CD4-positive, alpha-beta T cell treated with Interleukin-10 for 1 hour (primary cell): Measurements from ENCODE around the gene ASTN2.
"Not testable (repeated sequence)": the region's sequence is repeated elsewhere in the genome, so short reads cannot be mapped to it uniquely, and the experiment has no call there.

Source experiments
- DNase-seq: peaks from one replicate; pipeline ENCODE4 v3.0.0-alpha.2; 2020

Gene ASTN2

GRCh38 chr9:116713271-116713670 lies 701.6 kb downstream of the ASTN2 start:
- no peak for DNase-seq

GRCh38 chr9:116712781-116713180 lies 702.1 kb downstream of the ASTN2 start:
- no peak for DNase-seq

GRCh38 chr9:116706310-116707290 lies 708.3 kb downstream of the ASTN2 start:
- no peak for DNase-seq

GRCh38 chr9:116705531-116705930 lies 709.3 kb downstream of the ASTN2 start:
- DNase-seq = no peak

- DNase-seq = no peak
These were observed 710.4 kb downstream of the ASTN2 start for GRCh38 chr9:116704470-116704869.

GRCh38 chr9:116703634-116704033 lies 711.2 kb downstream of the ASTN2 start:
- no peak for DNase-seq

- DNase-seq = no peak
These were observed 712.8 kb downstream of the ASTN2 start for GRCh38 chr9:116701940-116702642.

- no peak for DNase-seq
These were observed 713.7 kb downstream of the ASTN2 start for GRCh38 chr9:116700882-116701865.

- no peak for DNase-seq
These were observed 714.6 kb downstream of the ASTN2 start for GRCh38 chr9:116700279-116700678.

- DNase-seq = no peak
These were observed 717.0 kb downstream of the ASTN2 start for GRCh38 chr9:116697887-116698286.

- DNase-seq = no peak
These were observed 717.5 kb downstream of the ASTN2 start for GRCh38 chr9:116697362-116697761.

GRCh38 chr9:116695438-116695837 lies 719.4 kb downstream of the ASTN2 start:
- no peak for DNase-seq

GRCh38 chr9:116694785-116695291 lies 720.0 kb downstream of the ASTN2 start:
- no peak for DNase-seq

- DNase-seq = no peak
These were observed 721.6 kb downstream of the ASTN2 start for GRCh38 chr9:116693233-116693731.

- DNase-seq = no peak
These were observed 722.2 kb downstream of the ASTN2 start for GRCh38 chr9:116692616-116693015.

- DNase-seq = no peak
These were observed 723.2 kb downstream of the ASTN2 start for GRCh38 chr9:116691607-116692006.

GRCh38 chr9:116690805-116691204 lies 724.1 kb downstream of the ASTN2 start:
- DNase-seq = not testable (repeated sequence)

GRCh38 chr9:116689486-116690032 lies 725.3 kb downstream of the ASTN2 start:
- no peak for DNase-seq

- no peak for DNase-seq
These were observed 725.9 kb downstream of the ASTN2 start for GRCh38 chr9:116688806-116689485.

- no peak for DNase-seq
These were observed 727.1 kb downstream of the ASTN2 start for GRCh38 chr9:116687754-116688135.

- peak; percentile 93 for DNase-seq
These were observed 727.6 kb downstream of the ASTN2 start, which contains the start of gene TRIM32 for GRCh38 chr9:116687074-116687753. Gene TRIM32, plus strand, starts transcription at chr9:116687305. Its CDS starts 10,438 bp downstream, at chr9:116697743.
